IMR-90 (cell line): ENCODE results near the gene DEPDC5. TPM values are rescaled to one million over a fixed set of nuclear protein-coding genes. Genes with fewer than 3 reads are reported as not detected.

Experiments
- ATAC-seq: fragments of 200-7000 bp; cut with Tn5 transposase; 2 replicates; pipeline ENCODE4 v1.9.1; 2020; ENCODE audit warnings: low read depth, mild to moderate bottlenecking, moderate library complexity
- BruUV-seq: library from RNA; stranded (reverse); fragments of 400-500 nt; replicated peaks from 2 replicates; lab custom pipeline; 2021; lab: Mats Ljungman, UMichigan
- CTCF ChIA-PET: fragments of 300-600 bp; formaldehyde crosslinking; extraction: SDS; loops from one replicate; lab custom pipeline; 2021; ENCODE audit warnings: antibody characterized with exemption; lab: Yijun Ruan, JAX
- POLR2A ChIA-PET: fragments of 300-600 bp; sonication (Branson Sonifier 250); formaldehyde crosslinking; loops from one replicate; lab custom pipeline; 2022; ENCODE audit warnings: antibody characterized with exemption; ENCODE audit not compliant: unreplicated experiment; lab: Charles Lee
- DNase-seq: peaks from one replicate; pipeline ENCODE4 v3.0.0; 2013
- H2AFZ ChIP-seq: replicated peaks from 2 replicates; pipeline ENCODE3; 2013; ENCODE audit warnings: low read length, mild to moderate bottlenecking; ENCODE audit not compliant: poor library complexity
- H2AK5ac ChIP-seq: 2 replicates; pipeline ENCODE4 v1.6.1; 2013; ENCODE audit warnings: low read depth, low read length, inconsistent platforms
- H2AK9ac ChIP-seq: replicated peaks from 2 replicates; pipeline ENCODE3; 2013; ENCODE audit warnings: mild to moderate bottlenecking, low read depth, low read length, moderate library complexity; ENCODE audit not compliant: poor library complexity
- H2BK120ac ChIP-seq: 2 replicates; pipeline ENCODE4 v1.6.1; 2013; ENCODE audit warnings: low read depth, low read length, inconsistent platforms
- H2BK15ac ChIP-seq: 3 replicates; pipeline ENCODE4 v1.6.1; 2013; ENCODE audit warnings: low read depth, low read length, inconsistent platforms
- H2BK20ac ChIP-seq: 2 replicates; pipeline ENCODE4 v1.6.1; 2013; ENCODE audit warnings: low read depth, mild to moderate bottlenecking, inconsistent platforms, low read length, moderate library complexity
- H2BK5ac ChIP-seq: 2 replicates; pipeline ENCODE4 v1.6.1; 2013; ENCODE audit warnings: mild to moderate bottlenecking, low read depth, low read length, inconsistent platforms; ENCODE audit not compliant: poor library complexity, severe bottlenecking
- H3K14ac ChIP-seq: replicated peaks from 2 replicates; pipeline ENCODE4 v1.6.1; 2013; ENCODE audit warnings: low read depth, low read length, inconsistent platforms
- H3K18ac ChIP-seq: 2 replicates; pipeline ENCODE4 v1.6.1; 2013; ENCODE audit warnings: low read depth, low read length, control low read depth
- H3K23ac ChIP-seq: 2 replicates; pipeline ENCODE4 v1.6.1; 2013; ENCODE audit warnings: low read depth, low read length, inconsistent platforms
- H3K27ac ChIP-seq: 2 replicates; pipeline ENCODE4 v1.5.1; 2013; ENCODE audit warnings: mild to moderate bottlenecking, control low read depth, low read length; ENCODE audit not compliant: insufficient read depth
- H3K27me3 ChIP-seq: 2 replicates; pipeline ENCODE4 v1.6.1; 2013; ENCODE audit warnings: low read length; ENCODE audit not compliant: control insufficient read depth, insufficient read depth
- H3K36me3 ChIP-seq: 2 replicates; pipeline ENCODE4 v1.6.1; 2013; ENCODE audit warnings: low read length, mixed read lengths; ENCODE audit not compliant: control insufficient read depth, insufficient read depth
- H3K4ac ChIP-seq: 2 replicates; pipeline ENCODE4 v1.6.1; 2013; ENCODE audit warnings: low read depth, low read length, inconsistent platforms
- H3K4me1 ChIP-seq: 2 replicates; pipeline ENCODE4 v1.6.1; 2013; ENCODE audit warnings: low read length, mixed read lengths; ENCODE audit not compliant: control insufficient read depth, insufficient read depth
- H3K4me2 ChIP-seq: 2 replicates; pipeline ENCODE4 v1.6.1; 2013; ENCODE audit warnings: low read depth, mild to moderate bottlenecking, control low read depth, low read length, moderate library complexity
- H3K4me3 ChIP-seq: 2 replicates; pipeline ENCODE4 v1.5.1; 2013; ENCODE audit warnings: low read depth, mild to moderate bottlenecking, control low read depth, low read length, moderate library complexity; ENCODE audit not compliant: insufficient read depth
- H3K56ac ChIP-seq: 2 replicates; pipeline ENCODE4 v1.6.1; 2013; ENCODE audit warnings: low read length, inconsistent platforms; ENCODE audit not compliant: insufficient read depth; ENCODE audit errors: extremely low read depth
- H3K79me1 ChIP-seq, 2 experiments: 2 replicates each; pipeline ENCODE4 v1.6.1; 2013; ENCODE audit warnings: low read length in 2 of 2, inconsistent platforms in 1 of 2, low read depth in 1 of 2
- H3K9ac ChIP-seq: 2 replicates; pipeline ENCODE4 v1.6.1; 2013; ENCODE audit warnings: low read depth, low read length, control low read depth
- H3K9me1 ChIP-seq: 2 replicates; pipeline ENCODE4 v1.6.1; 2013; ENCODE audit warnings: low read length, inconsistent platforms; ENCODE audit not compliant: insufficient read depth
- H3K9me3 ChIP-seq: 2 replicates; pipeline ENCODE4 v1.6.1; 2013; ENCODE audit warnings: low read length; ENCODE audit not compliant: control insufficient read depth, insufficient read depth
- H4K20me1 ChIP-seq: 2 replicates; pipeline ENCODE4 v1.6.1; 2013; ENCODE audit warnings: low read length, inconsistent platforms; ENCODE audit not compliant: insufficient read depth
- H4K5ac ChIP-seq: 2 replicates; pipeline ENCODE4 v1.6.1; 2013; ENCODE audit warnings: mild to moderate bottlenecking, low read depth, low read length, control low read depth
- H4K8ac ChIP-seq, 2 experiments: 2 replicates each; pipeline ENCODE4 v1.6.1; 2013; ENCODE audit warnings: low read depth in 2 of 2, low read length in 2 of 2, control low read depth in 1 of 2, inconsistent platforms in 1 of 2
- H4K91ac ChIP-seq: 2 replicates; pipeline ENCODE4 v1.6.1; 2013; ENCODE audit warnings: low read depth, low read length, inconsistent platforms; ENCODE audit not compliant: insufficient read depth
- CEBPB ChIP-seq: IDR thresholded peaks from 2 replicates; pipeline ENCODE4 v1.6.1; 2012; ENCODE audit warnings: low read depth, low read length, improper control_type of control experiment
- POLR2A ChIP-seq: IDR thresholded peaks from 2 replicates; pipeline ENCODE4 v1.6.1; 2012; ENCODE audit warnings: mild to moderate bottlenecking, low read depth, low read length
- WGBS, 2 experiments: methylation state at CpG; one replicate each; pipeline versions ENCODE4 v1.1.5 to v1.1.7; 2013; ENCODE audit warnings: missing lambda C conversion rate in 2 of 2; ENCODE audit not compliant: insufficient read length in 1 of 2; ENCODE audit errors: extremely low coverage in 2 of 2; 5-methylcytosine and 5-hydroxymethylcytosine counted together
- dilution Hi-C: fragments of 300-500 bp; cut with HindIII; formaldehyde crosslinking; loops from one replicate; pipeline ENCODE4 v1.14.3; 2018; ENCODE audit warnings: low sequenced_read_pairs; ENCODE audit not compliant: unreplicated experiment
- in situ Hi-C: fragments of 300-500 bp; cut with MboI; formaldehyde crosslinking; loops from 3 replicates; pipeline ENCODE4 v1.14.3; 2019; ENCODE audit warnings: low sequenced_read_pairs, inconsistent platforms, mixed read lengths
- intact Hi-C: fragments of 100-400 bp; cut with micrococcal nuclease; formaldehyde crosslinking; loops from 2 replicates; pipeline ENCODE4 v1.10.0; 2022
- polyA plus RNA-seq, 3 experiments: library from polyadenylated mRNA; depleted of rRNA; stranded (reverse); fragments of >200 nt; gene quantifications; 2 replicates each; pipeline ENCODE4 v1.2.3, GENCODE V29; 2012; ENCODE audit warnings: low replicate concordance in 1 of 3
- total RNA-seq: library from RNA; depleted of rRNA; stranded (reverse); fragments of >200 nt; gene quantifications from 2 replicates; pipeline ENCODE4 v1.2.3, GENCODE V29; 2012
- TF ChIP-seq, protein P1 (sequence below): fragments of 150-350 bp; IDR thresholded peaks from 2 replicates; pipeline ENCODE4 v1.6.1; 2017; ENCODE audit warnings: mild to moderate bottlenecking, antibody characterized with exemption, low read length, low read depth

DEPDC5 gene
- total and polyA plus RNA-seq, 2 of the 4 experiments (the other 2 are of a cell fraction): 6.6 to 12.9 TPM

DNA sequence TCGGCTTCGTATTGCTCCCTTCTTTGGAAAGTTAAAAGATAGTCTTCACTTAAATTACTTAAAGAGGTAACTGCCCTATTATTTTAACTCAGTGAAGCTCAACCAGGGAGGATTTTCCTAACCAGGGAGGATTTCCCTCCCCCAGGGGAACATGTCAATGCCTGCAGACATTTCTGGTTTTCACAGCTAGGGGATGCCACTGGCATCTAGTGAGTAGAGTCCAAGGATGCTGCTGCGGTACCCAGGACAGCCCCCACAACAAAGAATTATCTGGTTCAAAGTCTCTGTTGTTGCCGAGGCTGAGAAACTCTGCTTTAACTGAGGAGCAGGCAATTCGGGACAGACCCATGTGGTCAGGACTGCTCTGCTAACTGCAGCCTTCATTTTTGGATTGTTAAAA is 82.2 kb downstream of the DEPDC5 start:
- ChIA-PET CTCF (interaction anchor here (1.0 kb wide), 1 partner anchor 135 kb away, joined by 3 read pairs; no protein-coding TSS in a partner anchor), POLR2A (no interaction called here)
- no peak overlapping the region for H2BK120ac ChIP-seq
- no peak for DNase-seq
- peaks cover 3% of the 10 kb centered on the region; the same call in 1 of the 2 replicates for H3K9me1 ChIP-seq
- H4K5ac ChIP-seq: no peak overlapping the region
- TF ChIP-seq, protein P1, sequence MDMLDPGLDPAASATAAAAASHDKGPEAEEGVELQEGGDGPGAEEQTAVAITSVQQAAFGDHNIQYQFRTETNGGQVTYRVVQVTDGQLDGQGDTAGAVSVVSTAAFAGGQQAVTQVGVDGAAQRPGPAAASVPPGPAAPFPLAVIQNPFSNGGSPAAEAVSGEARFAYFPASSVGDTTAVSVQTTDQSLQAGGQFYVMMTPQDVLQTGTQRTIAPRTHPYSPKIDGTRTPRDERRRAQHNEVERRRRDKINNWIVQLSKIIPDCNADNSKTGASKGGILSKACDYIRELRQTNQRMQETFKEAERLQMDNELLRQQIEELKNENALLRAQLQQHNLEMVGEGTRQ: no peak
- no peak for TF ChIP-seq POLR2A
- no peak for TF ChIP-seq CEBPB
- H3K4me1 ChIP-seq: no peaks in the 10 kb centered on the region
- no peak overlapping the region for H2AK5ac ChIP-seq
- H4K91ac ChIP-seq: no peak overlapping the region
- no TSS peak for BruUV-seq
- no peak overlapping the region for H2AK9ac ChIP-seq
- no peak for ATAC-seq
- peaks cover 25% of the 10 kb centered on the region for H3K36me3 ChIP-seq
- in situ Hi-C loops (no loop called here), dilution Hi-C loops (no loop called here), intact Hi-C loops (no loop called here)
- no peak overlapping the region for H2AFZ ChIP-seq
- no peaks in the 10 kb centered on the region for H3K79me1 ChIP-seq
- no peak overlapping the region for H3K4me2 ChIP-seq
- H3K27ac ChIP-seq: no peak overlapping the region
- no peak overlapping the region for H3K4me3 ChIP-seq
- H2BK15ac ChIP-seq: no peak overlapping the region
- no peak overlapping the region for H3K18ac ChIP-seq
- no peak overlapping the region for H2BK5ac ChIP-seq
- H2BK20ac ChIP-seq: no peak overlapping the region
- H3K14ac ChIP-seq: no peak overlapping the region
- no peak overlapping the region for H3K56ac ChIP-seq
- H4K20me1 ChIP-seq: no peaks in the 10 kb centered on the region
- no peak overlapping the region for H4K8ac ChIP-seq
- H3K27me3 ChIP-seq: no peaks in the 10 kb centered on the region
- no peak overlapping the region for H3K23ac ChIP-seq
- no peak overlapping the region for H3K4ac ChIP-seq
- 85% methylated on average over 3 of the region's 5 CpGs; no CpG with 5 or more reads in 1 of the 2 experiments for WGBS, 2 experiments
- no peak overlapping the region for H3K9ac ChIP-seq
- H3K9me3 ChIP-seq: no peaks in the 10 kb centered on the region
